Left lung (tissue), 10 donors: ENCODE data around the gene ACER3. TPM values are rescaled to one million over a fixed set of nuclear protein-coding genes. Genes with fewer than 3 reads are reported as not detected.

Source experiments
- ATAC-seq: fragments of 200-7000 bp; cut with Tn5 transposase; one replicate; pipeline ENCODE4 v1.9.1; 2020; ENCODE audit warnings: moderate library complexity
- DNase-seq, 4 donors: peaks; one replicate each; pipeline ENCODE4 v3.0.0-alpha.2; 2013 to 2020
- H3K27ac ChIP-seq, 2 donors: fragments of 200-600 bp; sonication (generic) in 1 of 2; one replicate each; pipeline versions ENCODE4 v1.5.0 to v1.8.0; 2020 to 2021
- H3K27me3 ChIP-seq, 2 donors: fragments of 200-600 bp; sonication (generic) in 1 of 2; one replicate each; pipeline versions ENCODE4 v1.5.0 to v1.8.0; 2020 to 2021
- H3K36me3 ChIP-seq, 2 donors: fragments of 200-600 bp; sonication (generic) in 1 of 2; one replicate each; pipeline versions ENCODE4 v1.5.0 to v1.8.0; 2020 to 2021
- H3K4me1 ChIP-seq, 2 donors: fragments of 200-600 bp; one replicate each; pipeline ENCODE4 v1.8.0; 2021
- H3K4me3 ChIP-seq, 2 donors: fragments of 200-600 bp; sonication (generic) in 1 of 2; one replicate each; pipeline versions ENCODE4 v1.5.0 to v1.8.0; 2020 to 2021; ENCODE audit warnings: mild to moderate bottlenecking in 1 of 2
- H3K9me3 ChIP-seq, 2 donors: fragments of 200-600 bp; sonication (generic) in 1 of 2; one replicate each; pipeline versions ENCODE4 v1.5.0 to v1.8.0; 2020 to 2021
- CTCF ChIP-seq, 2 donors: fragments of 200-600 bp; sonication (generic) in 1 of 2; IDR thresholded peaks; one replicate each; pipeline versions ENCODE4 v1.5.0 to v1.8.0; 2021; ENCODE audit warnings: antibody characterized with exemption in 2 of 2
- intact Hi-C, 2 donors: fragments of 100-400 bp; cut with DNase I; formaldehyde crosslinking; loops; one replicate each; pipeline versions ENCODE4 v1.11.2 to v1.14.2; 2022
- polyA plus RNA-seq, 6 donors: library from polyadenylated mRNA; unstranded; fragments of 120-200 nt; gene quantifications; one replicate each; pipeline ENCODE4 v1.2.1, GENCODE V29; 2013; ENCODE audit not compliant: insufficient read length in 6 of 6
- total RNA-seq, 2 donors: library from RNA; stranded (reverse); fragmentation: NEBNext Ultra II Directional; extraction: Animal tissue kit (Norgen Biotek cat#: 25700); gene quantifications; one replicate each; pipeline ENCODE4 v1.2.1, GENCODE V29; 2021
- donor health status: DM: no; HTN: yes; CAD: no.
- donor health status: DM: no; HTN: no; CAD: no.

Gene ACER3
- total and polyA plus RNA-seq, 8 donors, result 17.5 to 46.5 (median 24.6) TPM

GRCh38 chr11:77071671-77072605 is 211.2 kb downstream of the ACER3 start:
- no peak overlapping the region for H3K27ac ChIP-seq
- no peaks in the 10 kb centered on the region for H3K9me3 ChIP-seq
- no peaks in the 10 kb centered on the region for H3K36me3 ChIP-seq
- intact Hi-C loops, result no loop called here
- H3K4me3 ChIP-seq, result no peak overlapping the region
- H3K4me1 ChIP-seq, result peaks cover 26 to 40% of the 10 kb centered on the region in 2 donors
- no peak for DNase-seq
- no peak for TF ChIP-seq CTCF (IDR thresholded peaks at IDR 0.05)
- H3K27me3 ChIP-seq, result no peaks in the 10 kb centered on the region
- ATAC-seq, result no peak

GRCh38 chr11:77072851-77073327 is 212.2 kb downstream of the ACER3 start:
- DNase-seq (no peak), ATAC-seq (no peak)
- Histone ChIP-seq H3K36me3 (no peaks in the 10 kb centered on the region), H3K9me3 (no peaks in the 10 kb centered on the region), H3K27me3 (no peaks in the 10 kb centered on the region), H3K27ac (peak overlapping the region; percentile 55 to 81), H3K4me3 (no peak overlapping the region), H3K4me1 (peaks cover 26 to 36% of the 10 kb centered on the region in 2 donors)
- no peak for TF ChIP-seq CTCF (IDR thresholded peaks at IDR 0.05)
- intact Hi-C loops, result no loop called here

- ATAC-seq (peak; percentile 83), DNase-seq (peak; percentile 78 to 89 (median 81))
- no peaks in the 10 kb centered on the region for H3K9me3 ChIP-seq
- H3K4me3 ChIP-seq, result no peak overlapping the region
- H3K27ac ChIP-seq, result peak overlapping the region; percentile 55 to 81
- intact Hi-C loops, result no loop called here
- no peaks in the 10 kb centered on the region for H3K27me3 ChIP-seq
- no peaks in the 10 kb centered on the region for H3K36me3 ChIP-seq
- TF ChIP-seq CTCF (IDR thresholded peaks at IDR 0.05), result peak in 1 of 2 donors; percentile 13
- peaks cover 26 to 35% of the 10 kb centered on the region in 2 donors for H3K4me1 ChIP-seq
Observed at GRCh38 chr11:77073328-77074001, 212.7 kb downstream of the ACER3 start.

- DNase-seq, result peak in 1 of 4 donors; percentile 60
- ATAC-seq, result peak; percentile 16
- H3K27me3 ChIP-seq, result no peaks in the 10 kb centered on the region
- no peak for TF ChIP-seq CTCF (IDR thresholded peaks at IDR 0.05)
- no peak overlapping the region for H3K4me3 ChIP-seq
- H3K9me3 ChIP-seq, result no peaks in the 10 kb centered on the region
- H3K36me3 ChIP-seq, result no peaks in the 10 kb centered on the region
- H3K4me1 ChIP-seq, result peaks cover 26 to 35% of the 10 kb centered on the region in 2 donors
- intact Hi-C loops, result no loop called here
- peak overlapping the region; percentile 55 to 81 for H3K27ac ChIP-seq
Observed at GRCh38 chr11:77074205-77074604, 213.5 kb downstream of the ACER3 start.
